ENCODE results near the gene FBXO8.
A peak's percentile ranks its signal among the peaks of the same experiment; 100 is the strongest.
"Not testable (repeated sequence)": the region's sequence is repeated elsewhere in the genome, so short reads cannot be mapped to it uniquely, and the experiment has no call there.

Gene FBXO8

GRCh38 chr4:174282836-174283506, 496 bp downstream of the FBXO8 start:
- peak; percentile 78 for DNase-seq

- no peak for DNase-seq
Observed at GRCh38 chr4:174281901-174282300, 1.6 kb downstream of the FBXO8 start.

- no peak for DNase-seq
Observed at GRCh38 chr4:174281182-174281737, 2.2 kb downstream of the FBXO8 start.

DNA sequence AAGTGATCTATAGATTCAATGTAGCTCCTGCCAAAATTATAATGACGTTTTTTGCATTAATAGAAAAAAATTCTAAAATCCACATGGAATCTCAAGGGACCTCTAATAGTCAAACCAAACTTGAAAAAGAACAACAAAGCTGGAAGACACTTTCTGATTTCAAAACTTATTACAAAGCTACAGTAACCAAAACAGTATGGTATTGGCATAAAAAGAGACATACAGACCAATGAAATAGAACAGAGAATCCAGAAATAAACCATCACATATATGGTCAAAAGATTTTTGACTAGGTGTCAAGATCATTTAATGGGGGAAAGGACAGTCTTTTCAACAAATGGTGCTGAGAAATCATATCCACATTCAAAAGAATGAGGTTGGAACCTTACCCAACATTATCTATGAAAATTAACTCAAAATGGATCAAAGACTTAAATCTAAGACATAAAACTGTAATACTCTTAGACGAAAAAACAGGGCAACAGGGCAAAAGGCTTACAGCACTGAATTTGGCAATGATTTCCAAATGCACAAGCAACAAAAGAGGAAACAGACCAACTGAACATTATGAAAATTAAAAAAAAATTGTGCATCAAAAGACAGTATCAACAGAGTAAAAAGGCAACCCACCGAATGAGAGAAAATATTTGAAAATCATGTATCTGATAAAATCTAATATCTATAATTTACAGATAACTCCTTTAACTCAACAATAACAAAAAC, 3.9 kb downstream of the FBXO8 start:
- DNase-seq, result no peak

GRCh38 chr4:174278467-174278866, 5.0 kb downstream of the FBXO8 start:
- DNase-seq, result no peak

DNA sequence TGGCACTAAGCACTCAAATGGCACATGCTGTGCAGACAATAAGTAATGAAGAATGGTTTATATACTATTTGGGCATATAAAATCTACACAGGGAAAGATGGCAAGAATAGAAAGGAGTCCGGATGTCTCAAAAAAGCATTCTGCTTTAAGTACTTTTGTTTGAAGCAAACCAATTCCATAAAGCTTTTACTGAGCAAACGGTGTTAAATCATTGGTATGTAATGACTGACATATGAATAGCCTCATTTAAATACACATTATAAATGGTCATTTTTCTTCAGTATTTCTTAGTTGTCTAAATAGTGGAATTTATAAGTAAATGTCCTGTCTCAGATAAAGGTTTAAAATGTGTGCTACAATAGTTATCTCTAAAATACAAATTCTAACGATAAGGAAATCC, 6.0 kb downstream of the FBXO8 start:
- DNase-seq, result no peak

DNA sequence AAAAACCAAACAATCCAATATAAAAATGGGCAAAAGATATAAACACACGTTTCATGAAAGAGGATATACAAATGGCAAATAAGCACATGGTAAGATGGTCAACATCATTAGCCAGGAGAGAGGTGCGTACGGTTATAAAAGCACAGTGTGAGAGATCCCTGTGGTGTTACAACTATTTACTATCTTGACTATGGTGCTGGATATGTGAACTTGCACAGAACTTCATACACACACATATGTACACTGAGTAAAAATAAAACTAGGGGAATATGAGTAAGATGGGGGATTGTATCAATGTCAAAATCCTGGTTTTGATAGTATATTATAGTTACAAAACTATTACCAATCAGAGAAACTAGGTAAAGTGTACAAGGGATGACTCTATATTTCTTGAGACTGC, 8.4 kb downstream of the FBXO8 start:
- DNase-seq, result no peak

- DNase-seq, result no peak
Observed at GRCh38 chr4:174274436-174274835, 9.0 kb downstream of the FBXO8 start.

DNA sequence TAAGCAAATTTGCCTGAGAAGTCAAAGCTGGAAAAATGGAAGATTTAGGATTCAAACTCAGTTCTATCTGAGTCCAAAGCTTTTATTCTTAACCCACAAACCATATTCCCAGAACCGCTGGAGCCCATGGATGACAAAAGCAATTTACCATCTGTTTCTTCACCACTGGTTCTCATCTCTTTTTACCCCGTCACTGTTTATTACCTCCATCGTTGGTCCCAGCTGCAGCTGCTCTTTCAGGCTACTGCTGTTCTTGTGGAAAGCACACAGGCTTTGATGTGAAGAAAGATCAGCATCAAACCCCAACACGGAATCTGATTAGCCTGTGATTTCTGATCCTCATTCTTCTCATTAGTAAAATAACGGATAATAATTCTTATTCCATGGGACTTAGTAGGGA, 9.5 kb downstream of the FBXO8 start:
- DNase-seq, result no peak

GRCh38 chr4:174266416-174266815, 17.1 kb downstream of the FBXO8 start:
- DNase-seq, result no peak

DNA sequence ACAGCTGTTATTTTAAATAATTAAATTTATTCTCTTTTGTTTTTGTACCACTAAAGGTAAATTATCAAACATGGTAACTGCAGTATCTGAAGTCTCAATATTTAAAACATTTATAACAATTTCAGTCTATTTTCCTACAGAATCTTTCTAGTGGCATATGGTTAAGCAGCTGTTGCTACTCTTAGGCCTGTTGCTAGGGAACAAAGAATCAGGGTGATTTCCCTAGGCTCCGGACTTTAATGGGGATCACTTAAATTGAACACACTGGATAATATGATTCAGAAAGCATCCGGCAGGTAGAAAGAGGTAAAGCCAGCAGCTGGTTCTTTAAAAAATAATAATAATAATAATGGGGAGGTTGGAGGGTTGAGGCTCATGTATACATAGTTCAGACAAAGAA, 17.6 kb downstream of the FBXO8 start:
- DNase-seq, result no peak

- no peak for DNase-seq
Observed at GRCh38 chr4:174263445-174263736, 20.1 kb downstream of the FBXO8 start.

GRCh38 chr4:174262624-174263444, 20.6 kb downstream of the FBXO8 start:
- DNase-seq, result no peak

GRCh38 chr4:174261432-174261831, 22.0 kb downstream of the FBXO8 start:
- DNase-seq, result not testable (repeated sequence)

DNA sequence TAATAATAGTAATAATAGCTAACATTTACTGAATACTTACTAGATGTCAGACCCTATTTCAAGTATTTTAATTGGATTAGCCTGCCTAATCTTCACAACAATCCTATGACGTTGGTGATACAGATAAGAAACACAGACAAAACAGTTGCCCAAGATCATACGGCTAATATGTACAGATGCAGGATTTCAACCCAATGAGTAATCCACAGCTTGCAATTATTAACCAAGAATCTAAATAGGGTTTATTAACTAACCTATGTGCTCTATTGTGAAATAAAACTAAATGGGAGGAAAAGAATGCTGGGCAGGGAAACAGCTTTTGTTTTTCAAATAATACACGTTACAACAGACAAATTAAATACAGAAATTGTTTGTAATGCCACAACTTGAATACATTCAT, 23.4 kb downstream of the FBXO8 start:
- no peak for DNase-seq

GRCh38 chr4:174259580-174259979, 23.9 kb downstream of the FBXO8 start:
- no peak for DNase-seq

DNA sequence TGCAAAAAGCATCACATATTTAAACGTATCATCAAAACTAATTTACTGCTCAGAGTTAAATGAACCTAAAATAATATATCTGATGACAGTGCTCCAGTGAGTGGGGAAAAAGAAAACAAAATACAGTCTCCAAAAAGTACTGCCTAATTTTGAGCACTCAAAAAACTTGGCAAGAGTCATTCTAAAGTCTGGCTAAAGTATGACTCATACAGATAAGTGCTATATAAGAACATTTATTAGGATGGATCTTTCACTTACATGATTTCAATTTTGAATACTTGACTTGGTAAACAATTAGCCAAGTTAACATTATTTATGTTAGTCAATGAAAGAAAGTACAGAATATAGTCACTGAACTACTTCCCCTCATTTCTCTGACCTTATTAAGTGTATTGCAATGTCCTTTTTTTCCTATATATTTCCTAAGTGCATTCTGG, 27.2 kb downstream of the FBXO8 start:
- DNase-seq, result no peak

GRCh38 chr4:174255786-174256185, 27.7 kb downstream of the FBXO8 start:
- no peak for DNase-seq

DNA sequence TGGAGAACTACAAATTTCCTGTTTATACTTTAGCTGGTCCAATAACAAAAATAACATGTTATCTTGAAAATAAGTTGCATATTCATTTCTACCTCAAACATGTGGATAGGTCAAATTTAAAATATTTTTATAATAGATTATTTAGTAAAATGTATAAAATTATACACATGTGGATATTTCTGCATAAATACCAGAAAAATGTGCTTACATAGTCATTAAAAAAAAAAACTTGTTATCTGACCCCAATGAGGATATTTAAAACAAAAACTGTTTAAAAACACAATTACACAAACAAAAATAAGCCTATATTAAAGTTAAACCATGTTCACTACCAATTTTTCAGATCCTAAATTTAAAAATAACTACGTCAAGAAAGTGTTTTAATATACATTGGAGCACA, 28.1 kb downstream of the FBXO8 start:
- no peak for DNase-seq

DNA sequence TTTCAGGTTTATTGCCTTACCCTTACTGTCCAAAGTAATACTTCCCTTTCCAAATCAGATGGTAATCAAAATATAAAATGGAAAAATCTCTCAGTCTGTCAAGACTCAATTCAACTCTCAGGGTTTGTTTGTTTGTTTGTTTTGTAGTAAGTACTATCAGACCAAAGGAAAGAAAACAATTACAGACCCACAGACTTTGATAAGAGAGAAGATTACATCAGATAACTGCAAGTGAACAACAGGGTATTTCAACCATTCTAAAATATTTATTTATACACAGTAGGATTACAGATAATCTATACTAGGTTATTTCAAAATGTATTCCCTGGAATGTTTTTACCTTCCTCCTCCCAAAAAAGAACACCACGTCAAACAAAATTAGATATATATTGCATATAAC, 28.9 kb downstream of the FBXO8 start:
- DNase-seq, result no peak

- no peak for DNase-seq
Observed at GRCh38 chr4:174252412-174252811, 31.1 kb downstream of the FBXO8 start.

DNA sequence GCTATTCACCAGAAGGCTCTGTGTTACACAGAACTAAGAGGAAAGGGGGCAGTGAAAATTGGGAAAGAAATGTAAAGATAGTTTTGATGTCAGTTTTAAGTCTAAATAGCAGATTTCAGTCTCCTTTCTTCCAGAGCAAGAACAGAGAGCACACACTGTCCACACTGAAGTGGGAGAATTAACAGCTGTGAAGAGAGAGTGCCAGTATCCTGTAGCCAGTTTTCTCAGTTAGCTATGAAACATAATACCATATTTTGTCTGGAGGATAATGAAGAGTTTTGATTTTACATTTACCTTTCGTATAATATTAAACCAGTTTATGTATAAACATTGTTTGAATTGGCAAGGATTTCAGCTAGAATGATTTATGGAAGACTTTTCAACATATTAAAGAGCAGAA, 35.1 kb downstream of the FBXO8 start:
- DNase-seq, result no peak

- no peak for DNase-seq
Observed at GRCh38 chr4:174245714-174246113, 37.8 kb downstream of the FBXO8 start.

GRCh38 chr4:174244441-174244840, 39.0 kb downstream of the FBXO8 start:
- no peak for DNase-seq
